ENCODE measurements around the gene CDK19.
"Not testable (repeated sequence)": the region's sequence is repeated elsewhere in the genome, so short reads cannot be mapped to it uniquely, and the experiment has no call there.

Gene CDK19

GRCh38 chr6:110756817-110757216, 58.5 kb downstream of the CDK19 start:
- no peak overlapping the region for H3K27ac ChIP-seq
- TF ChIP-seq ZFX (IDR thresholded peaks at IDR 0.05) (no peak), CTCF (conservative IDR thresholded peaks at IDR 0.05) (no peak)

GRCh38 chr6:110755411-110755834, 59.8 kb downstream of the CDK19 start:
- no peak overlapping the region for H3K27ac ChIP-seq
- no peak for TF ChIP-seq ZFX (IDR thresholded peaks at IDR 0.05)
- no peak for TF ChIP-seq CTCF (conservative IDR thresholded peaks at IDR 0.05)

GRCh38 chr6:110753936-110754668, 61.2 kb downstream of the CDK19 start:
- H3K27ac ChIP-seq, result not testable (repeated sequence)

- TF ChIP-seq CTCF (conservative IDR thresholded peaks at IDR 0.05), result no peak
- TF ChIP-seq ZFX (IDR thresholded peaks at IDR 0.05), result no peak
These were observed 66.8 kb downstream of the CDK19 start for GRCh38 chr6:110748453-110748852.

GRCh38 chr6:110746680-110747079, 68.6 kb downstream of the CDK19 start:
- TF ChIP-seq CTCF (conservative IDR thresholded peaks at IDR 0.05) (no peak), ZFX (IDR thresholded peaks at IDR 0.05) (no peak)
- H3K27ac ChIP-seq, result no peak overlapping the region

More at GRCh38 chr6:110748453-110748852, 66.8 kb downstream of the CDK19 start:
- no peak overlapping the region for H3K27ac ChIP-seq

GRCh38 chr6:110744991-110745390, 70.3 kb downstream of the CDK19 start:
- H3K27ac ChIP-seq, result no peak overlapping the region
- TF ChIP-seq CTCF (conservative IDR thresholded peaks at IDR 0.05) (no peak), ZFX (IDR thresholded peaks at IDR 0.05) (no peak)

GRCh38 chr6:110742552-110742951, 72.7 kb downstream of the CDK19 start:
- H3K27ac ChIP-seq, result not testable (repeated sequence)

- H3K27ac ChIP-seq, result no peak overlapping the region
- TF ChIP-seq CTCF (conservative IDR thresholded peaks at IDR 0.05), result no peak
These were observed 73.8 kb downstream of the CDK19 start for GRCh38 chr6:110741517-110741916.

Measured in C4-2B (cell line).